GM18909 (cell line): ENCODE measurements around the gene KPNB1.
"Not testable (repeated sequence)": the region's sequence is repeated elsewhere in the genome, so short reads cannot be mapped to it uniquely, and the experiment has no call there.

ENCODE experiments used
- ATAC-seq: cut with Tn5 transposase; IDR thresholded peaks from one replicate; pipeline ENCODE4 v1.9.1; 2021; ENCODE audit warnings: mild to moderate bottlenecking; ENCODE audit not compliant: unreplicated experiment, poor library complexity

KPNB1 gene

DNA sequence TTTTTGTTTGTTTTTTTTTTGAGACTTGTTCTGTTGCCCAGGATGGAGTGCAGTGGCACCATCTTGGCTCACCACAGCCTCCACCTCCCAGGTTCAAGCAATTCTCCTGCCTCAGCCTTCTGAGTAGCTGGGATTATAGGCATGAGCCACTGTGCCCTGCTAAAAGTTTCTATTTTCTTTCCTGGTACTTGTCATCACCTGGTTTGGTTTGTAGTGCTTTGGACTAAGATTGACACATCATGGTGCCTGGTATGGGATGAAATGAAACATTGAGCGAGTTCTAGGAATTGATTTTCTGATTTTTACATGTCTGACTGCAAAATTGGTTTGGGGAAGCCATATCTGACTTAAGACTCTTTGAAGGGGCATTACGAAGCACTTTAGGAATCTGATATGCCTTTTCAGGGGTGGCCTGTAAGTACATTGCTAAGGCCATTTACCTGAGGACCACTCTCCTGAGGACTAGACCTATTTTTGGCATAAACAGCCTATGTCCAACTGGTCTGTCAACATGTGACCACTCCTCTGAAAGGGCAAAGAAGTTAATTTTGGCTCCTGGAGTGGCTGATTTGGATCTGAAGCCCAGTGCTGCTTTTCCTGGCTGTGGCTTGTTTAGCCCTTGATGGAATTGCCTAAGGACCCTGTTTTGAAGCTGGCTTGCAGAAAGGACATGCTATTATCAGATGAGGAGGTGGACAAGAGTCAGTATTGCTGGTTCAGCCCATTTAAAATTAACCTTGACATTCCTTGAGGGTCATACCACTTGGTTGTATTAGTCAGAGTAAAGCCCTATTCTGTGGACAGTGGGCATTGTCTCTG is 25.9 kb downstream of the KPNB1 start:
- no peak for ATAC-seq

DNA sequence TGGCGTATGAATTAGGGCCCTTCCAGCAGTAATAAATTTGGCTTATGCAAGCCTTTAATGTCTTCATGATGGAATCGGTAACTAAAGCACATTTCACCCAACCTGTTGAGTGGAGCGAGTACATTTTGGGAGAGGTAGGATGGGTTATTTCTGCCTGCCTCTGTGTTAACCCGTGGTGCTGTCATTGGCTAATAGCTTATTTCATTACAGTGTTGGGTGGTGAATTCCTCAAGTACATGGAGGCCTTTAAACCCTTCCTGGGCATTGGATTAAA is 26.4 kb downstream of the KPNB1 start:
- no peak for ATAC-seq

DNA sequence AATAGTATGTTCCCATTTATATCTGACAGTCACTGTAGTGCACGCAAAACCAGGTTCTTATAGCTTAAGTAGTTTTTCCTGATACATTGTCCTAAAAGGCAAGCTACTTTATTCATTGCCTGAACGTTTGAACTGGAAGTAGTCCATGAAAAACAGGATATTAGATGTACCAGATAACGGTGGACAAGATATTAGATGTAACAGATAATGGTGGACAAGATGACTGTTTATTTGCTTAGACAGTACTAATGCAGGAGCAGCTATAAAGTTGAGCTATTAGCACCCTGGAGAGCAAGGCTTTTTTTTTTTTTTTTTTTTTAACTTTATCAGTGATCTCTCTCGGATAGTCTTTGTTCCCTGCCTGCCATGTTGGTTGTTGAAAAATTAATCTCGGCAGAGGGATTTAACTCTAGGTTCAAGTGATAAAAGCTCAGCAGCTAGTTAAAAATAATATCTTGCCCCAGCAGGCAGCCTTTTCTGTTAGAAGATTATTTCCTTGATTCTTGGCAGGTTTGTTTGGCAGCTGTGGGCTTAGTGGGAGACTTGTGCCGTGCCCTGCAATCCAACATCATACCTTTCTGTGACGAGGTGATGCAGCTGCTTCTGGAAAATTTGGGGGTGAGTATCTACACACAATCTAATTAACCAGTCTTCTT is 26.9 kb downstream of the KPNB1 start:
- ATAC-seq = no peak

DNA sequence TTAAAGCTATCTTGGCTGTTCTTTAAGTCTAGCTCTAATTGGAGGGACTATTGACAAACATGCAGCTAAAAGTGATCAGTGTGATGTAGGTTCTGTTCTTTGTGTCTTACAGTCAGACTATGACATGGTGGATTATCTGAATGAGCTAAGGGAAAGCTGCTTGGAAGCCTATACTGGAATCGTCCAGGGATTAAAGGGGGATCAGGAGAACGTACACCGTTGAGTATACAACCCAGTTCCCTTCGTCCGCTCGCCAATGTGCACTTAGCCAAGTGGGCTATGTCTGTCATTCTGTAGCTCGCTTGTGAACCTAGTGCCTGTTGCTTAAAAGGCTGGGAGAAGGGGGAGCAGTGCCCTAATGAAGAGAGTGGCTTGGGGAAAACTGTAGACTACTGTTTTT is 28.5 kb downstream of the KPNB1 start:
- ATAC-seq = no peak

DNA sequence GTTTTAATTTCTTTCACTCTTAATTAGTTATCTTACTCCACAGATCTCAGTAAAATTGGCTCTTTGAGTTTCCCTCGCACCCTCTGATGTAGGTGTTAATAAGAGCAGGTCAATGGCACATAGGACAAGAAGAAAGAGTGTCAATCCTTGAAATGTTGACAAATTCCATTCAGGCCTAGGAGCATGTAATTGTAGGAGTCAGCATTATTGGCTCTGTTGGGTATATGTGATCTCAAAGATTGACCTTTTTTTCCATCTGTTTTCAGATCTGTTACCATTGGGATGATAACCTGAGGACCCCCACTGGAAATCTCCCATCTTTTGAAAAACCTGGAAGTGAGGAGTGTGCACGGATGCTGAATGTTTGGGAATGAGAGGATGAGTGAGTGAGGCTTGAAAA is 32.4 kb downstream of the KPNB1 start:
- ATAC-seq = no peak

- ATAC-seq = not testable (repeated sequence)
Observed at GRCh38 chr17:47682727-47683126, 33.0 kb downstream of the KPNB1 start.

DNA sequence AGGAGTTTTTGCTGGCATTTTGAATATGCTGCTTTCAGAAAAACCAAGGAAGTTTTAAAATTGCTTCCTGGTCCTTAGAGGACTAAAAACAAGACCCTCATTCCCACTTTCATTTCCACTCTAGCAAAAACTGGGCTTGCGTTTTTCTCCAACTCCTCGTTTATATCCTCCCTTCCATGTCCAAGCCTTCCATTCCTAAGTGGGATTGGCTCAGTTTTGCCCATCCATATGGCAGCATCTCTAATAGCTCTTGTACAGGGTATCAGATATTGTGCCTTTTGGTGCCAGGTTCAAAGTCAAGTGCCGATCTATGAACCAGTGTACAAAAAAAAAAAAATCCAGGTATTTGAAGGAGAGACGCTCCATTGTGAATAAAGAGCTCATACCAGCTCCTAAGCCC is 34.3 kb downstream of the KPNB1 start:
- no peak for ATAC-seq

- ATAC-seq = no peak
Observed at GRCh38 chr17:47684535-47685193, 34.9 kb downstream of the KPNB1 start.

GRCh38 chr17:47685556-47686275 is 36.0 kb downstream of the KPNB1 start:
- ATAC-seq = no peak

DNA sequence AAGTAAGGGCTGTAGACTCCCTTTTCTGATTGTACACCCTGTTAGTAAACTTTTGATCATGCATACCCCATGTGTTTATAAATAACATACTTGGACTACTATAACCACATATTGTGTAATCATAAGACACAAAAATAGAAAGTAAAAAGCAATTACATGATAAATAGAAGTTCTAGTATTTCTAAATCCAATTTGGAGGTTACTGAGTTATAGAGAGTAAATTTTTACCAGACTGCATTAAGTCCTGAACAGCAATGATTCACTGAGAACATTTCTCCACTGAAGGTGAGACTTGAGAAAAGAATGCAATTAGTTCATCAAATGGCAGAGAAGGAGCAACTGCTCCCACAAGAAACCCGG is 36.5 kb downstream of the KPNB1 start:
- ATAC-seq = no peak

GRCh38 chr17:47686664-47687327 is 37.1 kb downstream of the KPNB1 start:
- ATAC-seq = no peak

DNA sequence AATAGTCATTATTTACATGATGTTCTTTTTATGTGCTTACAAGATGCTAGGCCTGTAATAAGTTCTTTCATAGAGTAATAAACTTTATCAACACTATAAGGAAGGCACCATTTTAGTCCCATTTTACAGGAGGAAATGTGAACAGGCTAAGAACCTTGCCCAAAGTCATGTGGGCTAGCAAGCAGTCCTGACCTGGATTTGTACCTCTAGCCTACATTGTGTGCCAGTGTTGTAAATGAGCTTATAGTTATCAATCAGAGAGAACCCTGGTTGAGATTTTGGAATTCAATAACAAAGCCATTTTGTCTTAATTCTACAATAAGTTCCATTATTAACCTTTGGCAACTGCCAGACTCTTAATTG is 37.6 kb downstream of the KPNB1 start:
- no peak for ATAC-seq

- ATAC-seq = no peak
Observed at GRCh38 chr17:47687748-47688147, 38.0 kb downstream of the KPNB1 start.

DNA sequence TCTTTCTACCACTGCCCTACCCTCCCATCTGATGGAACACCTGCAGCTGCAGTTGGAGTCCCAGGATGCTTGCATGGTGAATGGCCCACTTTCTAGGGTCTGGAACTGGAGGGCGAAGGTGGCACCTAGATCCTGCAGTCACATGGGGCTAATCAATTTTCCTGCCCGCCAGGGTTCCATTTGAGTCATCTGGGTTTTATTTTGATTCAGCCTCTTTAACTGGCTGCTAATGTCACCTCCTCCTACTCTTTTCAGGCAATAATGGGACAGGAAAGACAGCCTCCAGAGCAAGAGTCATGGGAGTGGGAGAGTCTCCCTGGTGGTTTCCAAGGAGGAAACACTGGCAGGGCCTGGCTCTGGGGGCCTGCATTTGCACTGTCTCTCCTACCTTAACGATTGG is 40.4 kb downstream of the KPNB1 start:
- no peak for ATAC-seq

- no peak for ATAC-seq
Observed at GRCh38 chr17:47692137-47692894, 42.6 kb downstream of the KPNB1 start.

DNA sequence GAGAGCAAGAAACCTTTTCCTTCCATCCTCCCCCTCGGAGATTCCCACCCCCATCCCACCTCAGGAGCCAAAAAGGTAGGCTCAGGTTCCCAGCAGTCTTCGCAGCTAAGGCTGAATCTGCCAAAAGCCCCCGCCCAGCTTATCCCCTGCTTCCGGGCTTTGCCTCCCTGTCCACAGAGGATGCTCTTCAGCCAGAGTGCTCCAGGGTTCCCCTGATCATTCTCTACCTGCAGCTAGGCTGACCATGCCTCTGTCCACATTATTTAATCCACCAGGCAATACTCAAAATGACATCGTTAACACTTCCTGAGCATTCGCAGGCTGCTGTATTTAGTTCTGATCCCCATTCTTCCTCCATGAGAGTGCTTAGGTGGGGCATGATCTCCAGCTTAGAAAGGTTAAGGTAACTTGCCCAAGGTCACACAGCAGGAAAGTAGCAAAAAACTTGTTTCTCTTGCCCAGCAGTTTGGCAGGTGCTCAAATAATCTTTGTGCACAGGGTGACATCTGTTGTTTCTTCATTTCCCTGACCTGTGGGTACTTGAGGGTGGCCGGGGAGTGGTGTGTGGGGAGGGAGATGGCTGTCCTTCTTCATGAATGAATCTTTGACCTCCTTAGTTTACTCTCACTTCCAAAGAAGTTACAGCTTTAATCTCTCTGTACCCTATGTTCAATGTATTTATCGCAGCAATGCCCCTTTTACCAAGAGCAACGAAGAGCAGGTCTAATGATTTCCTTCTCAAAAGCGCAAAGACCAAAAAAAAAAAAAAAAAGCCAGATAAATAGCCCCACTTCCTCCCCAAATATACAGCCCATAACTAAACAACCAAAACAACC is 43.4 kb downstream of the KPNB1 start:
- no peak for ATAC-seq

- no peak for ATAC-seq
Observed at GRCh38 chr17:47693731-47694580, 44.2 kb downstream of the KPNB1 start, which contains the start of gene TBKBP1. TBKBP1 (plus strand) TSS chr17:47694161; CDS start chr17:47696113, 1,952 bp downstream.
